HG02938 (cell line): Measurements from ENCODE around the gene TRH.
"Not testable (repeated sequence)": the region's sequence is repeated elsewhere in the genome, so short reads cannot be mapped to it uniquely, and the experiment has no call there.

Experiments used
- ATAC-seq: cut with Tn5 transposase; IDR thresholded peaks from one replicate; pipeline ENCODE4 v1.9.1; 2021; ENCODE audit warnings: mild to moderate bottlenecking, moderate library complexity; ENCODE audit not compliant: unreplicated experiment

TRH gene

DNA sequence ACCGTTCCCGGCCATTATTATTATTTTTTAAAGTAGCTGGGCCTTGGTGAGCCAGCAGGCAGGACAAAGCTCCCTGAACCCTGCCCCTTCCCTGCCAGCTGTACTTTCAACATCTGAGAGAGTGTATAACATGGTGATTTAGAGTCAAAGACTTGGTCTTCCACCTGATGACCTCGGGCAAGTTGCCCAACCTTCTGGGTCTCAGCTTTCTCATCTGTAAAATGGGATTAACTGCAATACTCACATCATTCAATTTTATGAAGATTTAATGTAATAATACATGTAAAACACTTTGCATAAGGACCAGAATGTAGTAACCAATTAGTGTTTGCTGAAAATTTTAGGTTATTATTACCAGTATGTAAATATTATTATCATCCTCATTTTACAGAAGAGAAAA, 11.9 kb upstream of the TRH start:
- ATAC-seq: no peak

- no peak for ATAC-seq
Observed at GRCh38 chr3:129965937-129966336, 8.6 kb upstream of the TRH start.

GRCh38 chr3:129966876-129967275, 7.6 kb upstream of the TRH start:
- ATAC-seq: no peak

DNA sequence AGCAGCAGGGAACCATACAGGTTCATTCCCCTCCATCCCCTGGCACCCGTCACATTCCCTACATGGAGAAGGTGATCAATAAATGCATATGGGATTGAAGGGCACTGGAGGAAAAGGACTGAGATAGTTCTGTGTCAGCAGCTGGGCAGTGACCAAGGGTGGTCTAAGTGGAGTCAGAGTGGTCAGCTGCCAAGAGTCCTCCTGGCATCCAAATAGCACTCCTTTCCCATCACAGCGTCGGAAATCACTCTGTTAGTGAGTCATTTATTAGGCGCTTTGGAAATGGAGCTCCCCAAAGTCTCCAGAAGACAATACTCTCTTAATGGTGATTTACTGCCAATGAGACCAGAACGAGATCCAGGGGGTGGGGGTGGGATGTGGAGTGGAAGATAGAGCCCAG, 6.8 kb upstream of the TRH start:
- ATAC-seq: no peak

DNA sequence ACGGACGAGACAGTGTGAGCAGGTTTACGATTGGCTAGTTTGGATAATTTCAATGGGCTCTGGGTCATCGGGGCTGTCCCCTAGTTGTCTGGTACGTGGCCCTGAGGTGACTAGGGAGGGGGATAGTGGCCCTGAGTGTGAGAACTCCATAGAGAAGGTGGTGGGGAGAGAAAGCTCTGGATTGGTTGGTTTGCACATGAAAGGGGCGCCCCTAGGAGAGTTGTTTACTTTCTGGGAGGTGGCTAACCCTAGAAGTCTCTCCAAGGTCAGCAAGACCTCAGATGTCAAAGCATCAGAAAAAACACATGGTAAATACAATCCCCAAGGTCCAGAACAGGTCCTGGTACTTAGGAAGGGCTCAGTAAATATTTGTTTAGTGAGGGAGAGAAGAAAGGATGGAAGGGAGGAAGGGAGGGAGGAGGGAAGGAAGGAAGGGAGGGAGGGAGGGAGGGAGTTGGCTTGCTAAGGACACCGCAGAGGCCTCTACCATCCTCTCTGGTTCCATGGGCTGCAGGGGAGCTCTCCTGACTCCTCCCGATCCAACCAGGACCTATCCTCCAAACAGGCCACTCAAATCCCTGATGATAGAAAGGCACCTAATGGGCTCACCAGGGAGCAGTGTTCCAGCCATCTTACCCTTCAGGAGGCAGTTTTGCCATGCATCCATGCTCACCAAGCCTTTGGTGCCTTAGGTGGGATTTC, 3.0 kb upstream of the TRH start:
- no peak for ATAC-seq

- ATAC-seq: no peak
Observed at GRCh38 chr3:129972301-129972700, 2.2 kb upstream of the TRH start.

DNA sequence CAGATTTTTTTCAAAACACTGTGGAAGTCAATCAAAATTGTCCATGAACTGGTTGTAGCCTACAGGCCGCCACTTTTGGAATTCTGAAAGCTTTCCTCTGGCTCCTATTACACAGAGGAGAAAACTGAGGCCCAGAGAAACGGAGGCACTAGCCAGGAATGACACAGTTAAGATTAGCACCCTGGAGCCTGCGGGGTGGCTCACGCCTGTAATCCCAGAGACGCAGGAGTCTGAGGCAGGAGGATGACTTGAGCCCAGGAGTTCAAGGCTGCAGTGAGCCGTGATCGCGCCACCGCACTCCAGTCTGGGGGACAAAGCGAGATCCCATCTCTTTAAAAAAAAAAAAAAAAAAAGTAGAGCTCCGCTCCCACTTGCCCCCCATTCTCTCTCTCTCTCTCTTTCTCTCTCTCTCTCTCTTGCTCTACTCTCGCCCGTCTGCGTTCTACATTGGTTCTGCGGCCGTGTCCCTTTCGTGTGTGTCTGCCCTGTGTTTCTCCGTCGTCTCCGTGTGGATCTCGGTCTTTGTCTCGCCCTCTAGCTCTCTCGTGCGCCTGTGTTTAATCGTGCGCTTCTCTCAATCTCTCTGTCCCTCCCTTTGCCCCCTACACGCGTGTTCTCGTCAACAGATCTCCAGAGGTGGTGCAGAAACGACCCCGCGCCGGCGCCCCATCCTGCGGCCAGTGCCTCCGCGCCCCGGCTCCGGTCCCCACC, 512 bp upstream of the TRH start:
- ATAC-seq: no peak

DNA sequence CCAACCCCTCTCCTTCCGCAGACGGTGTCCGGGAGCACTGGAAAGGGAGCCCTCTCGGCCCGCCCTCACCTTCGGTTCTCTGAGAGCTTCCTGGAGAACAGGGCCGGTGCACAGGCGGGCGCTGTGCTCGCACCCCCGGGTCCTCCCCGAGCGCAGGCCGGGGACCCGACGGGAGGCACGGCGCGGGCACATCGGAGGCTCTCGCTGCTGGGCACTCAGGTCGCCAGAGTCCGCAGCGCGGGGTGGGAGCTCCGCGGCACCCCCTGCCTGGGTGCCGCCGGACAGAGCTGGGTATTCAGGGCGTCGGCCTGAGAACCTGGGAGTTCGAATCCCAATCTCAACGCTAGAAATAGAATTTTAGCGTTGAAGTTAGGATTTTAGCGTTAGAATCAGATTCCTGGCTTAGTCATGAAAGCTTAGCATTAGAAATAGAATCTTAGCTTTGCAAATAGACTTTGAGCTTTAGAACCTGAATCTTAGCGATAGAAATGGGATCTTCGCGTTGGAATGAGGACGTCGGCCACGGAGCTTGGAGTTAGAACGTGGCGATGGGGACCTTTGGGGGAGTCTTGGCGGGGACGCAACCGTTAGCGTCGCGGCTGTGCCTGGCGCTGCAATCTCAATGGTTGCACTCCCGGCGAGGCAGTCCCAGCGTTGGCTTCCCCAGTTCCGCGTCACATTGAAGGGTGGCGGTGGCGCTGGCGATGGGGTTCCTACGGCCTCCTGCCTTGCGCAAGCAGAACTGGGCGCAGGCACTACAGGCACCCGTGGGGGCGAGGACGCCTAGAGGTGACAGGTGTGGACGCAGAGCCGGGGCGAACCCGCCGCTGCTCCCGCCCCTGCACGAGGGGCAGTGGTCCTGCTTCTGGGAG, 549 bp downstream of the TRH start:
- no peak for ATAC-seq

DNA sequence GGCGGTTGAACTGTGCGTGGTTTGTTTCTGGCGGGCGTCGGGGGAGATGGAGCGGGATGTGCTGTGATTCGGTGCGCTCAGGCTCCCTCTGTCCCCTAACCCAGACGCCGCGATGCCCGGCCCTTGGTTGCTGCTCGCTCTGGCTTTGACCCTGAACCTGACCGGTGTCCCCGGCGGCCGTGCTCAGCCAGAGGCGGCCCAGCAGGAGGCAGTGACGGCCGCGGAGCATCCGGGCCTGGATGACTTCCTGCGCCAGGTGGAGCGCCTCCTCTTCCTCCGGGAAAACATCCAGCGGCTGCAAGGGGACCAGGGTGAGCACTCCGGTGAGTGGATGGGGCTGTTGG, 1.2 kb downstream of the TRH start:
- ATAC-seq: no peak

GRCh38 chr3:129976286-129976685, 1.8 kb downstream of the TRH start:
- no peak for ATAC-seq

- ATAC-seq: no peak
Observed at GRCh38 chr3:129978123-129978522, 3.6 kb downstream of the TRH start.

GRCh38 chr3:129979905-129980304, 5.4 kb downstream of the TRH start:
- no peak for ATAC-seq

- ATAC-seq: no peak
Observed at GRCh38 chr3:129983561-129983960, 9.0 kb downstream of the TRH start.

DNA sequence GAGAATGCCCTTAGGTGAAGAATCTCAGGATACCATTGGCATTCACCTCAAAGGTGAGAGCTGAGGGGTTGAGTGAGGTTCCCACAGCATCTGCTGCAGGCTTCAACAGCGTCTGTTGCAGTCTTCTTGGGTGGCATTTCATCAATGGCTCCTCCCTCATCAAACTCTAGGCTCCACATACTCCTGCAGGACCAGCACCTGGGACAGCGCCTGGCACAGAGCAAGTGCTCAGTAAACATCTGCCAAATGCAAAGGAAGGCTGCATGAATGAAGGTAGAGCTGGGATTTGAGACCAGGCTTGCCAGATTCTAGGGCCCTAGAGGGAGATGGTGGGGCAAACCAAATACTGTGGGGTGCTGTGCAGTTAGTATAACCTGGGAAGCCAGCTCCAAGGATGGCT, 9.6 kb downstream of the TRH start:
- ATAC-seq: no peak

DNA sequence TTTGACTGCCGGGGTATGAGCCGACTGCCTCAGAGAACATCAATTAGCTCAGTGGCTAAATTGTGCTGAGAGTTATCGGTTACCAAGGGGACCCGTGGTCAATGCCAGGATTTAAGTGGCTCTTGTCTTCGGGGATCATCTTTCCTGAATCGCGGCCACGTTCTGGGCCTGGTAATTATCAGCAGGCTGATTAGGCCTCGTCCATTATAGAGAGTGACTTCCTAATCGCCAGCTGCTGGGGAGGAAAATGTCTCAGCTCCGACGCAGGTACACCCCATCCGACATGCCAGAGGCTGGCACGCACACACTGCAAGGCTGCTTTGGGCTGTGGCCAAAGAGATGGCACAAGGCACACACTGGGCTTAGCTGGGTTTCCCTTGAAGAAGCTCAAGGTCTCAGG, 10.6 kb downstream of the TRH start:
- ATAC-seq: no peak

DNA sequence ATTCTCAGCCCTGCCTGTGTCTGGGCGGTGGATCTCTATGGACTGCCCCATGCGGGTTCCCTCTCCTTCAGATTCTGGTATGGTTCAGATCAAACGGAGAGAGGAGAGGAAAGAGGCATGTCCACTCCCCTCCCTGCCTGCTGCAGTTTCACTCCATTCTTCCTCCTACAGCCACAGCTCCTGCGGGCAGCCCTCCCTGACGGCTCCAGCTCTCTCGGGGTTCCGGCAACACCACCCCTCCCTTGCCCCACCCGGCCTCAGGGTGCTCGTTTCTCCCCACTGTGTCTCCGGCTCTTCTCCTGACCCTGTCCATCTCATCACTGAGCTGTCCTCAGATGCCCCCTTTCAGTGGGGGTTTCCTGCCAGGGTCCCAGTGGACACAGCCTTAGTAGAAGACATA, 13.9 kb downstream of the TRH start:
- ATAC-seq: no peak

- no peak for ATAC-seq
Observed at GRCh38 chr3:129989414-129989813, 14.9 kb downstream of the TRH start.

- ATAC-seq: no peak
Observed at GRCh38 chr3:129992781-129993180, 18.3 kb downstream of the TRH start.

DNA sequence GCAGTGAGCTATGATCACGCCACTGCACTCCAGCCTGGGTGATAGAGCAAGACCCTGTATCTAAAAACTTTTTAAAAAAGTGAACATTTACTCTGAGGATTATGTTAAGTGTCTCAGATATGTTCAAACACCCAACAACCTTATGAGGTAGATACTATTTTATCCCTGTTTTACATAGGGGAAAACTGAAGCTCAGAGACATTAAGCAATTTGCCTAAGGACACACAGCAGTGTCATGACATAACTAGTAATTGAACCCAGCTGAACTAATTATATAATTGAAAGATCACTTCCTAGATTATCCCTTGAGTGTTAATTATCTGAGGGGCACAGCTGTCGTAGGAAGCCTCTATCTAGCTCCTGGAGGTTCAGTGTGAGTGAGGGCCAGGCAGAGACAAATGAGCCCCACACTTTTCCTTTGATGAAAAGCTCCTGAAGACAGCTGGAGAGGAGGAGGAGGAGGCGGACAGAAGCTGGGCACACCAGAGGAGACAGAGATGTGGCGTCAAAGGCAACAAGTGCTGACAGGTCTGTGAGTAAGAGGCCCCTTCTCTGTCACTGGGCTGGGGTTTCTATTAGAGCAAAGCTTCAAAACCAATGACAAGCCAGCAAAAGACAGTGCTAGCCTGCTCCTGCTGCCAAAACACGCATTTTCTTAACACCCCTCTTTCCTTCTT, 20.5 kb downstream of the TRH start:
- no peak for ATAC-seq

DNA sequence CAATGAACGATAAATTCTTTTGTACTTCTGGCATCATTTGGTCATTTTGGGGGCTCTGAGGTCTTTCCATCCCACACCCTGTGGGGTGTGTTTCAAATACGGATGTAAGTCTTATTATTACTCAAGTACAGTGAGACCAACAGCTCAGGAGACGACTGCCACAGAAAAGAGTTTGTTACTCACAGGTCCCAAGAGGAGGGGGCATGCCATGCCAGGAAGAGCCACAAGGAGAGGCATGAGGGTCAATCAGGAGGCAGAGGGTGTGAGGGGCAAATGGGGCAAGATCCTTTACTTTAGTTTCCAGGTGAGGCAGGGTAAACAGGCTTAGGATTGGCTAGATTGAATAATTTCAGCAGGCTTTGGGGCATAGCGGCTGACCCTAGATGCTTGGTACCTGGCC, 21.6 kb downstream of the TRH start:
- no peak for ATAC-seq

DNA sequence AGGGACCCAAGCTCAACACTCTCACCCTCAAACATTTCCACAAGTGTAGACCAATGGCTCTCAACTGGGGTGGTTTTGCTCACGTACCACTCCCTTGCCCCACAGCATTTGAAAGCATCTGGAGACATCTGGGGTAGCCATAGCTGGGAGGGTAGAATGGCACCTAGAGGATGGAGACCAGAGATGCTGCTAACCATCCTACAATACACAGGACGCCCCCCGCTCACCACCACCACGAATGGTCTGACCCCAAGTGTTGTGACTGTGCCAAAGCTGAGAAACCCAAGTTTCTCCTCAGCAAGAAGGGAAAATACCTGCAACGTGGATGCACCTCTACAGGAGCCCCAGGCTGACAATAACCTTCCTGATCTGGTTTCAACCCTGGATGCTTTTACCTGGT, 24.7 kb downstream of the TRH start:
- ATAC-seq: not testable (repeated sequence)
